GM13977 (cell line): ENCODE measurements around the gene MEPCE.
"Not testable (repeated sequence)": the region's sequence is repeated elsewhere in the genome, so short reads cannot be mapped to it uniquely, and the experiment has no call there.

Source experiments
- DNase-seq: peaks from one replicate; pipeline ENCODE4 v3.0.0; 2012; ENCODE audit warnings: low spot score
- in situ Hi-C: fragments of 300-500 bp; cut with MboI; formaldehyde crosslinking; loops from one replicate; pipeline ENCODE4 v1.12.0; 2022; ENCODE audit warnings: low sequenced_read_pairs, low pct_unique_long_range_greater_than_20kb, mixed read lengths, inconsistent platforms; ENCODE audit not compliant: unreplicated experiment
- TF ChIP-seq, protein P1 (sequence below): IDR thresholded peaks from 2 replicates; pipeline ENCODE4 v1.5.1; 2012; ENCODE audit warnings: mild to moderate bottlenecking, control low read depth; ENCODE audit not compliant: insufficient read depth; ENCODE audit errors: extremely low read depth, missing control alignments

MEPCE gene

DNA sequence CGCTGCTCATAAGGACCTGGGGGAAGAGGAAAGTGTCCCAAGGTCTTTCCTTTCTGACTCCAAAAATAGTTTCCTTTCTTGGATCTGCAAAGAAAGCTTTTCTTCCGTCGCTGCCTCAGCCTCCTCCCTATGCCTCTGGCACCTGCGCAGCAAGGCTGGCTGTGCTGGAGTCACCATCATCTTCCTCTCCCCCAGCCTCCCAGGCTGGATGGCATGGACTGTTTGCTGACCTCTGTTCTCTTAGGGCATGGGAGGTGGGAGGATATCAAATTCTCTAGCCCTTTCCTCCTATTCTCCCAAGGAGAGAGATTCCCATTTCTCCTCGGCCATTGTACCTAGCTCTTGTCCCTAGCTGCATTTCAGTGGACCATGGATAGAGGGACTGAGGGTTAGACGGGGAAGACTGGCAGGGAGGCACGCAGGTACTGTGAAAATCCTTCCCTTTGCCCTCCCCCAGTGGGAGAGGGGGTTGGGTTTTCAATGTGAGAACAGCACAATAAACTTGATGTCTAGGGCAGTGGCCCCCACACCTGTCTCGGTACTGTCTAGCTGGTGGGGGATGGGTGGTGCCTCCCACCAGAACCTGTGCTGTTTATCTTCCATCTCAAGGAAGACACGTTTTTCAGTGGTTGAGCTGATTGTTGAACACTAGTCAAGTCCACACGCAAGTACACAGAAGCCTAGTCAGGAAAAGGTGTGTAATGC, 4.1 kb downstream of the MEPCE start:
- in situ Hi-C loops = no loop called here
- DNase-seq = no peak
- TF ChIP-seq, protein P1, sequence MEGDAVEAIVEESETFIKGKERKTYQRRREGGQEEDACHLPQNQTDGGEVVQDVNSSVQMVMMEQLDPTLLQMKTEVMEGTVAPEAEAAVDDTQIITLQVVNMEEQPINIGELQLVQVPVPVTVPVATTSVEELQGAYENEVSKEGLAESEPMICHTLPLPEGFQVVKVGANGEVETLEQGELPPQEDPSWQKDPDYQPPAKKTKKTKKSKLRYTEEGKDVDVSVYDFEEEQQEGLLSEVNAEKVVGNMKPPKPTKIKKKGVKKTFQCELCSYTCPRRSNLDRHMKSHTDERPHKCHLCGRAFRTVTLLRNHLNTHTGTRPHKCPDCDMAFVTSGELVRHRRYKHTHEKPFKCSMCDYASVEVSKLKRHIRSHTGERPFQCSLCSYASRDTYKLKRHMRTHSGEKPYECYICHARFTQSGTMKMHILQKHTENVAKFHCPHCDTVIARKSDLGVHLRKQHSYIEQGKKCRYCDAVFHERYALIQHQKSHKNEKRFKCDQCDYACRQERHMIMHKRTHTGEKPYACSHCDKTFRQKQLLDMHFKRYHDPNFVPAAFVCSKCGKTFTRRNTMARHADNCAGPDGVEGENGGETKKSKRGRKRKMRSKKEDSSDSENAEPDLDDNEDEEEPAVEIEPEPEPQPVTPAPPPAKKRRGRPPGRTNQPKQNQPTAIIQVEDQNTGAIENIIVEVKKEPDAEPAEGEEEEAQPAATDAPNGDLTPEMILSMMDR = no peak

DNA sequence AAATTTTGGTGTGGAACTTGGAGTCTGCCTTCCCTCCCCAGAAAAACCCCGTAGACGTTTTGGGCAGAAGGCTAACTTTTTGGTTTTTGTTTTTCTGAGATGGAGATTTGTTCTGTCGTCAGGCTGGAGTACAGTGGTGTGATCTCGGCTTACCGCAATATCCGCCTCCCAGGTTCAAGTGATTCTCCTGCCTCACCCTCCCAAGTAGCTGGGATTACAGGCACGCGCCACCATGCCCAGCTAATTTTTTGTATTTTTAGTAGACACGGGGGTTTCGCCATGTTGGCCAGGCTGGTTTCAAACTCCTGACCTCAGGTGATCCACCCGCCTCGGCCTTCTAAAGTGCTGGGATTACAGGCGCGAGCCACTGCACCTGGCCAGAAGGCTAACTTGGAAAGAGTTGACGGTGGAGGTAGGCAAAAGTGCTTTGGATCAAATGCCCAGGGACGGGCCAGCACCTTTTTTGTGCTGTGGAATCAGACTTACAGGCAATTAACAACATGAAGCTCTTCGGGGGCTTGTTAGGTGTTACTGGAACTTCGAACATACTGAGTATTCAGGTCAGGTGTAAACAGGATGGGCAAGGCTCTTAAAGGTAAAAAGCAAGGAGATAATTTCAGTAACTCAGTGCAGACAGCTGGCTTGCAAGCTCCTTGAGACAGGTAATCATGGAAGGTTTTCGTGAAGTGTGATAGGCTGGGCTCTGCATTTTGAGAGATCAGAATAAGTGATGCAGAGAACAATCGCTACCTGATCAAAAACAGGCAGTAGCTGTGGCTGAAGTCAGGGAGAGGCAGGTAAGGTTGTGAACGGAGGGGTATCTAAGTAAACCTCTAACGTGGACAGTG, 4.9 kb downstream of the MEPCE start:
- no peak for DNase-seq
- TF ChIP-seq, protein P1 = no peak
- in situ Hi-C loops = no loop called here

DNA sequence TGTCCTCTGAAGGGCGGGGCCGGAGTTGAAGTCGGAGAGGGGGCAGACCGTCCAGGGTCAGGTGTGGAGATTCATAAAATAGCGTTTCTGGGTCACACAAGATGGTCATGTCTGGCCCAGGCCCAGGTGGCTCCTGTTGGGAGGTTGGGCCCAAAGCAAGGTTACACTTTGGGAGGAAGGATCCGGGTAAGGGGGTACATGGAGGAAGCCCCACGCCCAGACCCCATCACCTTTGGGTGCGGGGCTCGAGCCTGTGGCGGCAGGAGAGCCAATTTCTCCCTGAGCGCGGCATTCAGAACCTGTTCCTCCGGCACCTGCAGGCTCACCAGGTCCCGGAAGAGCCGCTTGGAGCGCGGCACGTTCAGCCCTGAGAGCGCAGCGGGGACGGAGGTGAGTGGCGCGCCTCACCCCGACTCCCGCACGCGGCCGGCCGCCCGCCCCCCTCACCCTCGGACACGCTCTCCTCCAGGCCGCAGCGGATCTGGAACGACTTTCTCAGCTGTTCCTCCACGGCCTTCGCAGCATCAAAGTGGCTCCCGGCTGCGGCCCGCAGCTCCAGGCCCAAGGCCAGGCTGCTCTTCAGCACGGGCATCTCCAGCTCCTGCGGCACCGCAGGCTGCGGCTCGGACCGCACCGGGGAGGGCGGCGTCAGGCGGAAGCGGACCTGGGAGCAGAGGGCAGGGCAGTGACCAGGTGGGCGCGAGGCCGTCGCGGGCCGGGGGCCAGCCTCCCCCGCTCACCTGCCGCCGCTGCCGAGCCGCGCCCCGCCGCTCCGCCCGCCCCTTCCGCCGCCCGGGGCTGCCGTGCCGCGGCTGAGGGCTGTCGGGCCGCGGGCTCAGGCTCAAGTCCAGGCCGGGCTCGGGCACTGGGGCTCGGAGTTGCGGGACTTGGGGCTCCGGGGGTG, 6.0 kb downstream of the MEPCE start:
- TF ChIP-seq, protein P1 = no peak
- DNase-seq = peak; percentile 67
- in situ Hi-C loops = no loop called here

DNA sequence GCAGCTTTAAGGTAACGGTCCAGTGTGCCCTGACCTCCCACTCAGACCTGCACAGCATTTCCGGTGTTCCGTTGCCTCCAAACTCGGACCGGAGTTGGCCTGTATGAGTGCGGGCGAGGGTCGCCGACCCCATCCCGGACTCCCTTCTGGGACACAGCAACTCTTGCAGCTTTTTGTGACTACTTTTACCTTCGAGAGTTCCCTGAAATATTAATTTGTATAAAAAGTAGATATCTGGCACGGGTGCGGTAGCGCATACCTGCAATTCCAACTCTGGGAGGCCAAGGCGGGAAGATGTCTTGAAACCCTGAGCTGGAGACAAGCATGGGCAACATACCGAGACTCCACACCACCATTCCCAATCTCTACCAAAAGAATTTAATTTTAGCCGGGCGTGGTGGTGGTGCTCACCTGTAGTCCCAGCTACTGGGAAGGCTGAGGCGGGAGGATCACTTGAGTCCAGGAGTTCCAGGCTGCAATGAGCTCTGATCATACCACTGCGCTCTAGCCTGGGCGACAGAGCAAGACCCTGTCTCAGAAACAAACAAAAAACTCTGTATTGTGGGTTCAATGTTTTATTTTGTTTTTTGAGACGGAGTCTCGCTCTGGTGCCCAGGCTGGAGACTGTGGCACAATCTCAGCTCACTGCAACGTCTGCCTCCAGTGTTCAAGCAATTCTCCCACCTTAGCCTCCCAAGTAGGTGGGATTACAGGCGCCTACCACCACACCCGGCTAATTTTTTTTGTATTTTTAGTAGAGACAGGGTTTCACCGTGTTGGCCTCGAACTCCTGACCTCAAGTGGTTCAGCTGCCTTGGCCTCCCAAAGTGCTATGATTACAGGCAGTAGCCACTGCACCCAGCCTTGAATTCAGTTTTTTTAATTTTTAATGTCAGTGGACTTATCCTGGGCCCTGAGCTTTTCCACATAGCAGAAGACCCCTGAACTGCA, 7.8 kb downstream of the MEPCE start:
- in situ Hi-C loops = no loop called here
- TF ChIP-seq, protein P1 = no peak
- DNase-seq = no peak

DNA sequence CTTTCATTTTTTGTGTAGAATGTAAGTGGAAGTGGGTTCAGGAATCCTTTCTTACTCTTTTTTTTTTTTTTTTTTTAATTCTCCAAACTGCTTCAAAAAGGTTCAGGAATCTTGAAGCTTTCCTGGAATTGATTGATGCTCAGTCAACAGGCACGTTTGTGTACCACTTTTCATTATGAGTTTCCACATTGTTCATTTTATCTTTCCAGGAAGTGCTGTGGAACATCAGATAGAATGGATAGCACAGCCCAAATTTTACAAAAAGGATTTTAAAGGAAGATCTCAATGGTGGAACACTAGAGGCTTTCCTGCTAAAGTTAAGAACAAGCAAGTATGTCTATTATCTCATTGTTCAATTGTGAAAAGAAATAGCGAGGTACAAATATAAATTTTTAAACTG, 8.5 kb downstream of the MEPCE start:
- no peak for DNase-seq
- TF ChIP-seq, protein P1 = no peak
- in situ Hi-C loops = no loop called here

DNA sequence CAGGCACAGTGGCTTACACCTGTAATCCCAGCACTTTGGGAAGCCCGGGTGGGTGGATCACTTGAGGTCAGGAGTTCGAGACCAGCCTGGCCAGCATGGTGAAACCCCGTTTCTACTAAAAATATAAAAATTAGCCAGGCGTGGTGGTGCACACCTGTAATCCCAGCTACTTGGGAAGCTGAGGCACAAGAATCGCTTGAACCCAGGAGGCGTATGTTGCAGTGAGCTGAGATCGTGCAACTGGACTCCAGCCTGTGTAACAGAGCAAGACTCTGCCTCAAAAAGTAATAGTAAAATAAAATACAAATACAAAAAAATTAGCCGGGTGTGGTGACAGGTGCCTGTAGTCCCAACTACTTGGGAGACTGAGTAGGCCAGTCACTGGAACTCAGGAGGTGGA, 9.1 kb downstream of the MEPCE start:
- in situ Hi-C loops, DNase-seq: not testable (repeated sequence)

DNA sequence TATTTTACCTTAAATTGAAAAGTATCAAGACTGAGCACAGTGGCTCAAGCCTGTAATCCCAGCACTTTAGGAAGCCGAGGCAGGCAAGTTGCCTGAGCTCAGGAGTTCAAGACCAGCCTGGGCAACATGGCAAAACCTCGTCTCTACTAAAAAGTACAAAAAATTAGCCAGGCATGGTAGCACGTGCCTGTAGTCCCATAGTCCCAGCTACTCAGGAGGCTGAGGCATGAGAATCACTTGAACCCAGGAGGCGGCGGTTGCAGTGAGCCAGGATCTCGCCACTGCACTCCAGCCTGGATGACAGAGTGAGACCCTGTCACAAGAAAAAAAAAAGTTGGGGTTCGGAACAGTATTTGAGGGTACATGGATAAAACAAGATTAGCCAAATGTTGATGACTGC, 9.6 kb downstream of the MEPCE start:
- in situ Hi-C loops, DNase-seq: not testable (repeated sequence)
